HG03521 (cell line): ENCODE measurements around the gene SETMAR.
"Not testable (repeated sequence)": the region's sequence is repeated elsewhere in the genome, so short reads cannot be mapped to it uniquely, and the experiment has no call there.

ENCODE experiments used
- ATAC-seq: cut with Tn5 transposase; IDR thresholded peaks from one replicate; pipeline ENCODE4 v1.9.1; 2021; ENCODE audit warnings: mild to moderate bottlenecking, moderate library complexity; ENCODE audit not compliant: unreplicated experiment

SETMAR gene

DNA sequence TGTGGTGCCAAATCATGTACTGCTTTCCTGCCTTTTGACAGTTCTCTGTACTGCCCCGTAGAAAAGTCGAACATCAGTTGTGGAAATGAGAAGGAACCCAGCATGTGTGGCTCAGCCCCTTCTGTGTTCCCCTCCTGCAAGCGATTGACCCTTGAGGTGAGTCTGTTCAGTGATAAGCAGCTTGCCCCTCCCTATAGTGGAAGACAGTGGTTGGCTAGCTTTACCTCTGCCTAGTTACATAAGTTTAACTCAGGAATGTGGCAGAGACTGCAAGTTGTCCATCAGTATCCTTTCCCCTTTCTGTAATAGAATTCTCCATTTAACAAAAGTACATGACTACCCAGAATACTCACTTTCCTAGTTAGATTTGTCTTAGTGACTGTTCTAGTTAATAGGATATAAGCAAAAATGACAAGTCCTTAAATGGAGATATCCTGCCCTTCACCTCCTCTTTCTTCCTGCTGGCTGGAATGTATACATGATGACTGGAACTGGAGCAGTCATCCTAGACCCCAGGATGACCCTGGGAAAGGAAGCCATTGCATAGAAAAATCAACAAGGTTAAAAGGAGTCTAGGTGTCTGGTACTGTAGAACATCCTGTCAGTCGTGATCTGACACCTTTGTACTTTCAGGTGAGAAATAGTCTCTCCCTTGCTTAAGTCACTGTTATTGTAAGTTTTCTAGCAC, 10.6 kb downstream of the SETMAR start:
- no peak for ATAC-seq

DNA sequence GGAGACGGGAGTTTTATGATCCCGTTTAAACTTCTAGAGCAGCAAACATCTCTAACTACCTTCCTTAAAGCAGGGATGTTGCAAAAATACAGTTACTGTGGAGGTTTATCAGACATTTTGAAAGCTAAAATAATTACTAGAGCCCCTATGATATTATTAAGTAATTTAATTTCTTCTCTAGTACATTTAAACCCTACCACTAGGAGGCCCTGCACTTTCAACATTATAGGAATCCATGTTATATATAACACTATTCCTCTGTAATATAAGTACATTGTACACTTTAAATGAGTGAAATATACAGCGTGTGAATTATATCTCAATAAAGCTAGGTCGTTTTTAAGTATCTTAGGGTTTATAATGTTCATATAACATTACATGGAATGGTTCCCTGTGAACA, 11.5 kb downstream of the SETMAR start:
- no peak for ATAC-seq

DNA sequence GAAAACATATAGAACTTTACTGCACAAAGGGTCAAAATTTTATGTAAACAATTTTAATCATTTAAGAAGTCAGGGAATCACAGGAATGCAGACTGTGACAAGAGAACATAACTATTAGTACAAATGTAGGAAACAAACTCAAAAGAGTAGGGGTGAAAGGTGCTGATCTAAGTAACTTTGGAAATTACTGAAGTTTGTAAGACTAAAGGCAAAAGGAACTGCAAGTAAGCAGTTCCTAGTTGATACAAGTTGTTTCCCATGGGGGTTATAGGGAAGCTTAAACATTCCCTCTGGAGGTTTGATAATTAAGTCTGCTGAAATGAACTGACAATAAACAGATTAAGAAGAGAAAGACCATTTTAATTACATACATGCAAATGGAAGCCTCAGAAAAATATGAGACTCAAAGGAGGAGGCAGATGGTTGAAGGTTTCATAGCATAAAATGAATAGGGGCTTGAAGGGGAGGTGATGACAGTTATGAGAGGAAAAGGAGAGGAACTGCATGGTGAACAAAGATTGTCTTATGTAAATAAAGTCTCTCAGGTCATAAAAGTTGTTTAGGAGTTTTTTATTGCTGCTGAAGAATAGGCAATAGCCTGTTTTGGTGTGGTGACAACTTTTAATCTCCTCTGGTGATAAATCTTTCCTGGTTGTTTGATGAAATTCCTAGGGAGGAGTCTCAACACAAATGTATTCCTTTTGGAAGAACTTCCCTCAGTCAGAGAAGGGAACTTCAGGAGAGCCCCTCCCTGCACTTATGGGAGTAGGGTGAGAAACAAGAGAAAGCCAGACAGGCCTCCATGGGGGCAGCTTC, 17.1 kb downstream of the SETMAR start:
- ATAC-seq = no peak

- no peak for ATAC-seq
Measured at GRCh38 chr3:4321732-4322131, 18.6 kb downstream of the SETMAR start.

GRCh38 chr3:4322635-4323034, 19.5 kb downstream of the SETMAR start:
- no peak for ATAC-seq

GRCh38 chr3:4323246-4324027, 20.3 kb downstream of the SETMAR start:
- no peak for ATAC-seq

GRCh38 chr3:4326868-4327267, 23.7 kb downstream of the SETMAR start:
- no peak for ATAC-seq

- ATAC-seq = not testable (repeated sequence)
Measured at GRCh38 chr3:4329806-4330205, 26.6 kb downstream of the SETMAR start.

DNA sequence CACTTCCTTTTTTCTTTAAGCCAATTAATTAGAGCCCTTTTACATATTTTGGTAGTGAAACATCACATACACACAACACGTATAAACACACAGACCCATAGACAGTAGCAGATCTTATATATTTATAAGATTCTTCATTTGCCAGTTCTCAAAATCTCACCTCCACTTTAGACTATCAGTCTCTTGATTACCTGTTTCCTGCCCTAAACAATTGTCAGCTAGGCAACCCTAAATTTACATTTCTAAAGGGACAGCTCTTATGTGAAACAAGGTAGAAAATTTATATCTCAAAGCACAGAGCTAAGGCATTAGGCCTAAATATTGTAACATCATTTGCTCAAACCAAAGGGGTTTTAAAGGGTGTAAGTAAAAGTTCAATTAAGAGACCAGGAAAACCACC, 28.9 kb downstream of the SETMAR start:
- ATAC-seq = no peak

DNA sequence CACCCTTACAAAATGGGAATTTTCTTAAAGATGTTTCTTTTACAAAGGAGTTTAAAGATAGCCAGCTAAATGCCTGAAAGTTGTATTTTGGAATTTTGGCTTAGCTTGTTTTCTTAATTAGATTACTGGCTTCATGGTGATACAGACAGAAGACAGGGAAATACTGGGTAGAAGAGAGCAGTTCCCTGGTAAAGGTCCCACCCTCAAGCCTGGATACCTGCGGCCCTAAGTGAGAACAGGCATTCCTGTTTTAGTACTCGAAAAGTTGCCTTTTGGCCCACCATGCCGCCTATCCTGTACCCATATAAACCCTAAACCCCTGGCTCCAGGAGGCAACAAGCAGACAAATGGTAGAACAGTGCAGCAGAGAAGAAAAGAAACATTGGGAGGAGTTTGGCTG, 29.4 kb downstream of the SETMAR start:
- ATAC-seq = no peak

DNA sequence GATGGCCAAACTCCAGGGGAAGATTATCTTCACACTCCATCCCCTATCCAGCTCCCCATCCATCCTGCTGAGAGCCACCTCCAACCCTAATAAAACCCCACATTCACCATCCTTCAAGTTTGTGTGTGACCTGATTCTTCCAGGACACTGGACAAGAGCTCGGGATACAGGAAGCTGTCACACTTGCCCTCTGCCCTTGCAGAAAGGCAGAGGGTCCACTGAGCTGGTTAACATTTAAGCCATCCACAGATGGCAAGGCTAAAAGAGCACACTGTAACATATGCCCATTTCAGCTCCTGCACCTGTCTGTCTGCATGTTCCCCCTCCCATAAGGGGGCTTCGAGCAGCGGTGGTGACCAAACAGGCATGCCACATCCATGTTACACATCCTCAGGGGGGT, 29.8 kb downstream of the SETMAR start:
- ATAC-seq = no peak

DNA sequence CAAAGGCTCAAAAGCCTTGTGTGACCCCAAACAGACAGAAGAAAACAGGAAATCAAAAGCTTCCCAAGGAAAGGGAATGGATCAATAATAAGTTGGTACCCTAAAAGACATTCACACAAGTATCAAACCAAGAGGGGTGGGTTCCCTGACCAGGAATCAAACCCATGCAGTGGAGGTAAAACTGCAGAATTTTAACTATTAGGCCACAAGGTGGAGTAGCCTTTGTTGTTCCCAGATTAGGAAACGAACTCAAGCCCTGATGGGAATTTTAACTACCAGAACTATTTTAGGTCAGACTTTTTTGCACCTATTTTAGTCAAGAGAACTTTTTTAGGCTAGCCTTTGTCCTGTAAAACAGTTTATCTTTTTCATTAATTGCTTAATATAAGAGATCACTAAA, 31.4 kb downstream of the SETMAR start:
- no peak for ATAC-seq

- no peak for ATAC-seq
Measured at GRCh38 chr3:4335840-4336562, 32.8 kb downstream of the SETMAR start.

DNA sequence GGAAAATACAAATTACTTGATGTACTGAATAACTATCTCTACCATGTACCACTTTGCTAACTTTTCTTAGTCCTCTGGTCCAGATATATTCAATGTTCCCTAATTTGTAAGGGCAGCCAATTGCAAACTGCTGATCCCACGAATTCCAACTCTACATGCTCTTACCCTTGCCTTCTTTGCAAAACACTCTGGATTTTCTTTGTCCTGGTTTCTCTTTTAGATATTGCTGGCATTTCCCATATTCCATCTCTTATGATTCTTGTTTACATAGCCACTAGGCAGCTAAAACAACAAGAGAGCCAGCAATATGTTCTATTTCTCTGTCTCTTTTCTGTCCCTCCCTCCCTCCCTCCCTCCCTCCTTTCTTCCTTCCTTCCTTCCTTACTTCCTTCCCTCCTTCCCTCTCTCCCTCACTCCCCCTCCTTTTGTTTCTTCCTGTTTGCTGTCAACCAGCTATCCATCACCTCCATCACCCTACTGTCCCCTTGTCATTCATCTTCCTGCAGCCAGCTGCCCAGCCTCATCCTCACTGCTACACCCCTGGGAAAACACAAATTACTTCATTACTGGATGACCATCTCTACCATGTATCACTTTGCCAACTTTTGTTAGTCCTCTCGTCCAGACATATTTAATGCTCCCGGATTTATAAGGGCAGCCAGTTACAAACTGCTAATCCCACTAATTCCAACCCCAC, 33.8 kb downstream of the SETMAR start:
- no peak for ATAC-seq

DNA sequence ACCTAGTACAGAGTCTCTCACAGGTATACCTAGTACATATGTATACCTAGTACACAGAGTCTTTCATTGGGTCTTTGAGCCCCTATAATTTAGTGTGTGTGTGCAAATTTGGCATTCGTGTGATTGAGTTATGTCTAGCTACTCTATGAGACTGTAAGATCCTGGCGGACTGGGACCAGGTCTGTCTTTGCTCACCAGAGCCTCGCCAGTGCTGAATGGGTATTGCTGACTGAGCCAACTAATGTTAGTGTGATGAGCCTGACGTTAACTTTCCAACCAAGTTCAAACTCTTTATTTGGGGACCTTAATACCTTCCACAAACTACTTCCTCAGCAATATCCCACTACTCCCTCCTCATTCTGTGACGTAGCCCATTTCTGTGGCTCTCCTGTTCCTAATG, 35.6 kb downstream of the SETMAR start:
- no peak for ATAC-seq

DNA sequence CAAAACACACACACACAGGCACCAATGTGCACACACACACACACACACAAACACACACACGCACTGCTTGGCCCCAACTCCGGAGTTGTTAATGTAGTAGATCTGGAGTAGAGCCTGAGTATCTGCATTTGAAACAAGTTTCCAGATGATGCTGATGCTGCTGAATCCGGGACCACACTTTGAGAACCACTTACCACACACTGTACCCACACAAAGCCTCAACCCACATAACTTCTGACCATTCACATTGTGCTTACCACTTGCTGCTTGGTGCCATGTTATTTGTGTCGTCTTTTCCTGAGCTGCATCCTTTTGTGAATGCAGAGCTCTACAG, 36.9 kb downstream of the SETMAR start:
- ATAC-seq = no peak

DNA sequence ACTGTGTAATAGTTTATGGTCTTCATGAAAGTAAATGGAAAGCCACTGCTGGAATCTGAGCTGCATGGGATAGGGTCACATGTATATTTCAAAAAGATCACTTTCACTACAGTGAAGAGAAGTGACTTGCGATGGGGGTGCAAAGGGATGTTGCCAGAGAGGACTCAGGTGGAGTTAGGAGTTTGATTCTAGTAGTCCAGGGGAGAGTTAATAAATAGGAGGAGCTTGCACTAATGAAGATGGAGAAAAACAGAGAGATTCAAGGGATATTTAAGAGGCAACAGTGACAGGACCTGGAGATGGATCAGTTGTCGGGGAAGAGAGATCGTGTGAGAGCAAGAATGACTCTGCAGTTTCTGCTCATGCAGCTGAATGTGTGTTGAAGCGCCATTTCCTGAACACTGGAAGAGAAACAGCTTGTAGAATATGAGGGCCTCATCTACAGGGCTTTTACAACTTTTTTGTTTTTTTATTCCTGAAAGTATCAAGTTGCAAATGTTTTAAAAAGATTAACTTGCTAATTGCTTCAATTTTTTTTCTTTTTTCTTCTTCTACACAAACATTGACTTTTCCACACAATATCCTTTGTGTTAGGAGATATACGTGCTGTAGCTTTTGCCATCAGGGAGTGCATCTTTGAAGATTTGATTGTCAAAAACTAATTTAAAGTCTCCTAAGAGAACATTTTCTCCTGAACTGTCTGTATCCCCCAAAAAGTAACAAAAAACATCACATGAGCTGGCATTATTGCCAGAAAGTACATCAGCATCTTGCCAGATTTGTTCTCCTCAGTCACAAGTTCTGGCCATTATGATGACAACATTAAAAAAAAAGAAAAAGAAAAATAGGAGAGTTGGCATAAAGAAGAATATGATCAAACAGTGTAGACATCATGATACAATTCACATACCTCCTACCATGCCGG, 37.5 kb downstream of the SETMAR start:
- ATAC-seq = no peak

GRCh38 chr3:4341336-4341675, 38.1 kb downstream of the SETMAR start:
- ATAC-seq = no peak

DNA sequence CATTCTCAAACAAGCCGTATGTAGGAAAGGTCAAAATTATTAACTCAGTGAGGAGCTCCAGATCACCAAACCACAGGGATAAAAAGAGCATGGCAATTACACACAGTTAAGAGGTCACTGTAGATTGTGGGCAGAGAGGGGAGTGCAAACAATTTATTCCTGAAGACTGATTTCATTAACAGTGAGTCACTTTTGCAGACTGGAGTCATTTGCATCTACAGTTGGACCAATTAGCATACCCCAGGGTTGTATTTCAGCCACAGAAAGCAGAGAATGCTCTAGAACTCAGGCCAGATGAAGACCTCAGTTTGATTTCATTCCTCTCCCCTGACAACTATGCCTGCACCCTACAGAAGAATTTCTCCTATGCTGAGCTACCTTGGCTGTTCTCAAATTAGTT, 40.1 kb downstream of the SETMAR start:
- no peak for ATAC-seq

- ATAC-seq = peak; percentile 89
Measured at GRCh38 chr3:4350789-4351163, 47.6 kb downstream of the SETMAR start.
